ENCODE results near the gene RSRC2. TPM values are rescaled to one million over a fixed set of nuclear protein-coding genes. Genes with fewer than 3 reads are reported as not detected.
A peak's percentile ranks its signal among the peaks of the same experiment; 100 is the strongest.

Gene RSRC2
- total RNA-seq, 3 donors from 2014 or later = 57.3 to 72.5 (median 60.4) TPM

DNA sequence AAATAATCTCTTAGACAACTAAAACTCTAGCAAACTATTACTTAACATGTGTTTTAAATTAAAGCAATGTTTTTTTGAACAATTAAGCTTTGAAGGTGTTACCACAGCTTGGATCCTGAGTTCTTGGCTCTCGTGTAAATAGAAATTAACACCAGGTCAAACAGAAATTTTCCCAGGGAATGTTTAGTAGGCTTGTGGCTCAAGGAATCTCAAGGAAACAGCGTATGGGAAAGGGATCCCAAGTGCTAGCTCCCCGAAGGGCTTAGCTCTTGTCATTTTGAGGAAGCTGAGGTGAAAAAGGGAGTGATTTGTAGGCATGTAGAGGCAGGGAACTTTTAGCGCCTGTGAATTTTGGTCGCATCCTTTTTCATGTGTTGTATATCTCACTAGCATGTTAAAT is 11.8 kb upstream of the RSRC2 start:
- H3K9me3 ChIP-seq = no peaks in the 10 kb centered on the region
- TF ChIP-seq, protein P1, sequence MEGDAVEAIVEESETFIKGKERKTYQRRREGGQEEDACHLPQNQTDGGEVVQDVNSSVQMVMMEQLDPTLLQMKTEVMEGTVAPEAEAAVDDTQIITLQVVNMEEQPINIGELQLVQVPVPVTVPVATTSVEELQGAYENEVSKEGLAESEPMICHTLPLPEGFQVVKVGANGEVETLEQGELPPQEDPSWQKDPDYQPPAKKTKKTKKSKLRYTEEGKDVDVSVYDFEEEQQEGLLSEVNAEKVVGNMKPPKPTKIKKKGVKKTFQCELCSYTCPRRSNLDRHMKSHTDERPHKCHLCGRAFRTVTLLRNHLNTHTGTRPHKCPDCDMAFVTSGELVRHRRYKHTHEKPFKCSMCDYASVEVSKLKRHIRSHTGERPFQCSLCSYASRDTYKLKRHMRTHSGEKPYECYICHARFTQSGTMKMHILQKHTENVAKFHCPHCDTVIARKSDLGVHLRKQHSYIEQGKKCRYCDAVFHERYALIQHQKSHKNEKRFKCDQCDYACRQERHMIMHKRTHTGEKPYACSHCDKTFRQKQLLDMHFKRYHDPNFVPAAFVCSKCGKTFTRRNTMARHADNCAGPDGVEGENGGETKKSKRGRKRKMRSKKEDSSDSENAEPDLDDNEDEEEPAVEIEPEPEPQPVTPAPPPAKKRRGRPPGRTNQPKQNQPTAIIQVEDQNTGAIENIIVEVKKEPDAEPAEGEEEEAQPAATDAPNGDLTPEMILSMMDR (IDR thresholded peaks at IDR 0.05) = no peak

DNA sequence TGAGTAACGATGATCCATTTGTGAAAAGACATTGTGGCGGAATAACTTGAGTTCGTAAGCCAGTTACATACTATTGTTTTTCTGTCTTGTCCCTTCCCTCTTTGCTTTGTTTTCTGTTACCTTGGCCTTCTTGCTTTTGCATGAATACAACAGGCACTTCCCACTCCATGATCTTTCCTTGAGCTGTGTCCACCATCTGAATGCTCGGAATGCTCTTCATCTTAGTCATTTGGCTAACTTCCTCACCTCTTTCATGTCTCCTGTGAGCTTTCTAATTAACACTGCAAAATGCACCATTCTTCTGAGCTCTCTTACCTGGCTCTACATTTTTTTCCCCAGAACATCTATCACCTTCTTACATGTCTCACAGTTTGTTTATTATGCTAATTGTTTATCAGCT is 10.3 kb upstream of the RSRC2 start:
- H3K4me3 ChIP-seq = no peak overlapping the region
- no peak for ATAC-seq
- intact Hi-C loops (cut with DNase I, micrococcal nuclease) = no loop called here
- H3K9me3 ChIP-seq = no peaks in the 10 kb centered on the region
- DNase-seq = no peak
- TF ChIP-seq, protein P1 (IDR thresholded peaks at IDR 0.05) = no peak
- no peaks in the 10 kb centered on the region for H3K4me1 ChIP-seq (ENCODE audit: low read depth)
- no peaks in the 10 kb centered on the region for H3K36me3 ChIP-seq (ENCODE audit: low read depth)

More for the DNA sequence above, 11.8 kb upstream of the RSRC2 start:
- Histone ChIP-seq H3K4me1 (ENCODE audit: low read depth) (no peaks in the 10 kb centered on the region), H3K36me3 (ENCODE audit: low read depth) (no peaks in the 10 kb centered on the region), H3K4me3 (no peak overlapping the region)
- no peak for DNase-seq
- no peak for ATAC-seq
- intact Hi-C loops (cut with DNase I, micrococcal nuclease) = no loop called here

DNA sequence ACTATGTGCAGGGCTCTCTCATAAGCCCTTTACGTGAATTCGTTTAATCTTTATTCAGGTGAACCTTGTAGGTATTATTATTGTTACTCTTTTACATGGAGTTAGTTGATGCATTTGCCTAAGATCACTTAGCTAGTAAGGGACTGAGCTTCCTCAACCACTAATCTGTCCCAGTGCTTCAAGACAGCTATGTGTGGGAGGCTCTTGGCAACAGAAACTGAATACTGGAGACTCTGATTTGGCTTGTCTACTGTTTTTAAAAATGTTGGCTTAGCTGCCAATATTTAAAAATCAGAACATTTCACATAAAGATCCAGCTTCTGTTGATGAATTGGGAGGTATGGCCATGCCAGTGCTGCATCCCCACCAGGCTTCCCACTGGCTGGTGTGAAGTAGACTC is 7.1 kb upstream of the RSRC2 start:
- no peak for DNase-seq
- no peak overlapping the region for H3K4me3 ChIP-seq
- intact Hi-C loops (cut with DNase I, micrococcal nuclease) = no loop called here
- no peaks in the 10 kb centered on the region for H3K9me3 ChIP-seq
- no peak for ATAC-seq
- no peaks in the 10 kb centered on the region for H3K4me1 ChIP-seq (ENCODE audit: low read depth)
- H3K36me3 ChIP-seq (ENCODE audit: low read depth) = no peaks in the 10 kb centered on the region
- TF ChIP-seq, protein P1 (IDR thresholded peaks at IDR 0.05) = no peak

DNA sequence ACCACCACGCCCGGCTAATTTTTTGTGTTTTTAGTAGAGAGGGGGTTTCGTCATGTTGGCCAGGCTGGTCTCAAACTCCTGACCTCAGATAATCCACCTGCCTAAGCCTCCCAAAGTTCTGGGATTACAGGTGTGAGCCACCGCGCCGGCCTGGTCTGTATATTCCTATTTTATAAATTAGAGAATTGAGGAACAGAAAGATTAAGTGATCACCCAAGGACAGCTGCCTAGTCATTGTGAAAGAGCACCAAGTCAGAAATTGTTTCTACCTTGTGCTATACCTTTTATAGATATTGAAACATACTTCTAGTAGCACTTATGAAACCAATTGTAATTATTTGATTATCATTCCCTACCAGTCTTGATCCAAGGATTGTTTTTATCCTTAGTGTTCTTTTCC is 2.3 kb upstream of the RSRC2 start:
- TF ChIP-seq, protein P1 (IDR thresholded peaks at IDR 0.05) = no peak
- intact Hi-C loops (cut with DNase I, micrococcal nuclease) = no loop called here
- no peak for ATAC-seq

DNA sequence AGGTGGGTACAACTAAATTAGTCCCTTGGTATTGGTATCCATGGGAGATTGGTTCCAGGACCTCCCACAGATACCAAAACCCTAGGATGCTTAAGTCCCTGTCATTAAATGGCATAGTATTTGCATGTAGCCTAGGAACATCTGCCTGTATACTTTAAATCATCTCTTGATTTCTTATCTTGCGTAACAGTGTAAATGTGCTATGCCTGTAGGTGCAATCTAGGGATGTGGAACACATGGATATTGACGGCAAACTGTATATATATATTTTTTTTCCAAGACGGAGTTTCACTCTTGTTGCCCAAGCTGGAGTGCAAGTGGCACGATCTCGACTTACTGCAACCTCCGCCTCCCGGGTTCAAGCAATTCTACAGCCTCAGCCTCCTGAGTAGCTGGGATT is 1.8 kb upstream of the RSRC2 start:
- DNase-seq (no peak), ATAC-seq (no peak)
- TF ChIP-seq, protein P1 (IDR thresholded peaks at IDR 0.05) = no peak
- peaks cover 4% of the 10 kb centered on the region for H3K36me3 ChIP-seq (ENCODE audit: low read depth)
- H3K4me1 ChIP-seq (ENCODE audit: low read depth) = peaks cover 26% of the 10 kb centered on the region
- no peaks in the 10 kb centered on the region for H3K9me3 ChIP-seq
- no peak overlapping the region for H3K4me3 ChIP-seq
- intact Hi-C loops (cut with DNase I, micrococcal nuclease) = no loop called here

More for the DNA sequence above, 2.3 kb upstream of the RSRC2 start:
- no peak overlapping the region for H3K4me3 ChIP-seq
- H3K36me3 ChIP-seq (ENCODE audit: low read depth) = peaks cover 4% of the 10 kb centered on the region
- DNase-seq = no peak
- peaks cover 22% of the 10 kb centered on the region for H3K4me1 ChIP-seq (ENCODE audit: low read depth)
- no peaks in the 10 kb centered on the region for H3K9me3 ChIP-seq

DNA sequence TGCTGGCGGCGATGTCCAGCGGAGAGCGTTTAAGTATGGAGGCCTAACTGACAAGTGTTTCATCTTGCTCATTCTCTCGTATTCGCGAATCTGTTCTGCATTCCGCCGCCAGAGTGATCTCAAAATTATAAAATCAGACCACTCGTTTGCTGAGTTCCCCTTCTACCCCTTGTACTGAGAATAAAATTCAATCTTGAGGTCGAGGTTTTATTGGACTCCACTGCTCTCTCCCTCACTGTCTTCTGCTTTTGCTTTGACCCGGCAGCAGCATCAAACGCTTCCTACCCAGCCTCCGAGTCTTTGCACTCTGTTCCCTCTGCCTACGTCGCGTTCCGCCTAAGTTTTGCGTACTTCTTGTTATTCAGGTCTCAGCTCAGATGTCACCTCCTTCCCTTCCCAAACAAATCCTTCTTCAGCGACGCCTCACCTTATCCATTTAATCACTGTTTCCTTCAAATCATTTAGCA is 775 bp upstream of the RSRC2 start:
- TF ChIP-seq, protein P1 (IDR thresholded peaks at IDR 0.05) = no peak
- DNase-seq (peak in 1 of 3 donors; percentile 31), ATAC-seq (peak; percentile 4)
- H3K36me3 ChIP-seq (ENCODE audit: low read depth) = peaks cover 4% of the 10 kb centered on the region
- intact Hi-C loops (cut with DNase I, micrococcal nuclease) = no loop called here
- no peaks in the 10 kb centered on the region for H3K9me3 ChIP-seq
- H3K4me3 ChIP-seq = peak overlapping the region; percentile 36
- peaks cover 36% of the 10 kb centered on the region for H3K4me1 ChIP-seq (ENCODE audit: low read depth)

All from mucosa of descending colon (tissue), 3 donors.